NCI-H69 (cell line): ENCODE measurements around the gene GIMD1.
"Not testable (repeated sequence)": the region's sequence is repeated elsewhere in the genome, so short reads cannot be mapped to it uniquely, and the experiment has no call there.

ENCODE experiments used
- DNase-seq: peaks from one replicate; lab custom pipeline; 2025; lab: John Stamatoyannopoulos, UW

GIMD1 gene

GRCh38 chr4:106368678-106369077 is at the start of gene GIMD1:
GIMD1 (minus strand) TSS chr4:106368778; CDS start chr4:106367435, 1,343 bp downstream.
- DNase-seq: no peak

DNA sequence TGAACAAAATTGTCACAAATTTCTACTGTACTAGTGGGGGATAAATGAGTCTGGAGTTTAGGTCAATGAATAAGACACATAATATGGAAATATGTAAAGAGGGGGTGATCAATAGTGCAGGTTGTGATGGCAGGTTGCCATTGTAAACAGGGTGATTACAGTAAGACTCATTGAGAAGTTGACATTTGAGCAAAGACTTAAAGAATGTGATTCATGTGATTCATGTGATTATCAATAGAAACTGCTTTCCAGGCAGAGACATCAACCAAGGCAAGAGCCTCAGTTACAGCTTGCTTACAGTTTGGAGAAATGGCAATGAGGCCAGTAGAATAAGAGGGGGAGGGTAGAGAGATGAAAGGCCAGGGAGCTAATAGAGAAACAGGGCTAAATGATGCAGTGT is 45.8 kb upstream of the GIMD1 start:
- no peak for DNase-seq

- no peak for DNase-seq
Observed at GRCh38 chr4:106409901-106410889, 41.6 kb upstream of the GIMD1 start.

GRCh38 chr4:106408004-106408403 is 39.4 kb upstream of the GIMD1 start:
- not testable (repeated sequence) for DNase-seq

DNA sequence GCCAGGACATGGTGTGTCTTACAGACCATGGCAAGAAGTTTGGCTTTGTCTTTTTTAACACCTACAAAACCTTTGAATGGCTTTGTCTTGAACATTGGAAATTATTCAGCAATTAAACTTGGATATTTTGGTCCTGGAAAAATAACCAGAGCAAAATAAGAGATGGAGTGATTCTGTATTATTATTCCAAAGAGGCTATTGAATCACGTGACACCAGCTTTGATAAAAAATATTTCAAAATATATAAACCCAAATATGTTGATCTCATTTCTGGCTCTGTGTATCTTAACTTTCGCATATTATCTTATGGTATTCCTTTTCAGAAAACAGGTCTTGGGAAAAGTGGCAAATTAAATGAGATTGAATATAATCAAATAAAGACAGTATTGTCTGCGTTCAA is 32.6 kb upstream of the GIMD1 start:
- no peak for DNase-seq

DNA sequence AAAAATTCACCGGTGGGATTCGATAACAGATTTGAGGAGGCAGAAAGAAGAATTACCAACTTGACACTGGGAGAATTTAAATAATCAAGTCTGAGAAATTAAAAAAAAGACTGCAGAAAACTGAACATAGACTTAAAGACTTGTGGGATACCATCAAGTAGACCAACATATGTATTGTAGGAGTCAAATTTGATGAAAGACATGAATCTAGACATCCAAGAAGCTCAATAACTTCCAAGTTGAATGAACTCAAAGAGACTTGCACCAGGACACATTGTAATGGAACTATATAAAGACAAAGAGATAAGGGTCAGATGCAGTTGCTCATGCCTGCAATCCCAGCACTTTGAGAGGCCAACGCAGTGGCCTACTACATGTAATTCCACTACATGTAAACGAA is 30.3 kb upstream of the GIMD1 start:
- DNase-seq: not testable (repeated sequence)

DNA sequence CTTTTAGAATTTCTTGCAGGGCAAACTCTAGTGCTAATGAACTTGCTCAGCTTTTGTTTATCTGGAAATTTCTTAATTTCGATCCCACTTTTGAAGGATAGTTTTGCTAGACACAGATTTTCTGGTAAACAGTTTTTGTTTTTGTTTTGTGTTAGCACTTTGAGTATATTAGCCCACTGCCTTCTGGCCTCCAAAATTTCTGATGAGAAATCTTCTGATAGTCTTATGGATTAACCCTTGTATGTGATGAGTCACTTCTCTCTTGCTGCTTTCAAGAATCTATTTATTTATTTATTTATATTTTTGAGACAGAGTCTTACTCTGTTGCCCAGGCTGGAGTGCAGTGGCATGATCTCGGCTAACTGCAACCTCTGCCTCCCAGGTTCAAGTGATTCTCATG is 27.0 kb upstream of the GIMD1 start:
- no peak for DNase-seq

DNA sequence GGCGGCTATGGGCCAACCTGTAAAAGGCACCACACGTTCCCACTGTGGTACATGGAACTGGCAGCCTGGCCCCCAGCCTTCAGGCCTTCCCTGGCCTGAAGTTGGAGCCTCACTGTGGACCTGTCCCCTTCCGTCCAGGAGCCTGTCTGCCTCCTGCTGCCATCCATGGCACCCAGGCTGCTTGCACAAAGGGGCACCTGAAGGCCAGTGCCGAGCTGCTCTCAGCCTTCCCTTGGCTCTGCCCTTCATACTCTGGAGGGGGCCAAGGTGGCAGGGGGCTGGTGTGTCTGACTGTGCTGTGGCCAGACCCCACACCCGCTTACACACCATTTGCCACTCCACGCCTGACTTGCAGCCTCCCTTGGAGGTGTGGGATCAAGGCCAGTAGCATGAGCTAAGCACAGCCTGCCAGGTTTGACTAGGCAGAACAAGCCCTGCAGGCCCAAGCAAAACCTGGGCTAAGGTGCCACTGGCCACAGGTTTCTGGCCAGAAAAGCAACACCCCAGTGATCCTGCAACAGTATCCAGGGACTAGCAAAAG is 17.3 kb upstream of the GIMD1 start:
- DNase-seq: no peak

GRCh38 chr4:106384878-106385277 is 16.3 kb upstream of the GIMD1 start:
- DNase-seq: no peak

- no peak for DNase-seq
Observed at GRCh38 chr4:106380179-106380578, 11.6 kb upstream of the GIMD1 start.

GRCh38 chr4:106373026-106373425 is 4.4 kb upstream of the GIMD1 start:
- DNase-seq: no peak

DNA sequence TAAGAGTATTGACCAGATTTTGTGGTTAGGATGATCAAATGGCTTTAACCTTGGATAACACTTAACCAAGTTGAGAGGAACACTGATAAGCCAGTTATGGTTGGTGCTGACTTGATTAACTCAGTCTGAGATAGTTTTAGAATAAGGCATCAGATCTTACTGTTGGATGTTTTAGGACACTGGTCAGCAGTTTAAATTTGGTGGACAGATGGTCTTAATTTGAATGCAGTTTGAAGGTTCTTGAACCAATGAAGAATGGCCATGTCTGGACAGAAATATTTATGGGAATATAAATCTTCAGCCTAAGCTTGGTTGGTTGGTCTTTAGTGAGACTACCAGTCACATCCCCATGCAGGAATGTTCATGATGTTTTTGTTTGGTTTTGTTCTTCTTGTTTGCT is 2.6 kb upstream of the GIMD1 start:
- no peak for DNase-seq

DNA sequence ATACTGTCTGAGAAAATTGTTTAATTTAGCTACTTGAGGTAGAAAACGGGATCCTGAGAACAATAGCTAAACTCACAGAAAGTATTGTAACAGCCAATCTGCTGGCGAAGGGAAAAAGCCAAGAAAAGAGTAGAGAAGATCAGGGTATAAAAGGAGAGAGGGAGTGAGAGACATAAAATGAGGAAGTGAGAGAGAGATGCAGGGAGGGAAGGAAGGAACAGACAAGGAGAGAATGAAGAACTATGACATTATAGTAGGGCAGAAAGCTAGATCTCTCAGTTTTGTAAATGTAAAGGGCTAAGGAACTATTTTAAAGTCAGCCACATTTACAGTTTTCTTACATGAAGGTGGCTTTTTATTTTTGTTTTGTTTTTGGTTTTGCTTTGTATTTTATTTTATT is 1.6 kb upstream of the GIMD1 start:
- no peak for DNase-seq

DNA sequence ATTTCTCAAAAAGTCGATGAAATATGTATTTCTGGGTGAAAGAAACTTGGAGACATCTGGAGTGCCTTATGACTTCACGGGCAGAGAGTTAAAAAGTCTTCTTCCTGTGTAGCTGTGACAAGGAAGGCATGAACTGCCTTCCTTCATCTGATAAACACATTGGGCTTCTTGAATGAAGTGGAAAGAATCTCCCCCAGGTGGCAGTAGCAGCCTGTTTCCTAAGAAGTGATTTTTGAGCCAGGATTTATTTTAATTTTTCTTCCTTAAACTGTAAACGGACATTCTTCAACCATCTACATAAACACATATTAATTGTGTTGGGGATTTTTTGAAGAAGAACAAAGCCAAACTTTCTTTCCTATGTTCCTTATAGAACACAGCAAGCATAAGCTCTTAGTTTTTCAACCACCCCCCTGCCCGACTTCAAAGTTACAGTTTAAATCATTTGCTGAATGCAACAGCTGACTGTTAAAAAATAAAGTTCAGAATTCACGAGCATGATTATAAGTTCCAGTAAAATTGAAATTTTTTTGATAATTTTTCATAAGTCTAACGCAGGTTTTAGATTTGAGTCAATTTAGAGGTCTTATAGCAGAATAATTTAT is 980 bp upstream of the GIMD1 start:
- peak; percentile 49 for DNase-seq

- no peak for DNase-seq
Observed at GRCh38 chr4:106367072-106367471, 1.5 kb downstream of the GIMD1 start.

- no peak for DNase-seq
Observed at GRCh38 chr4:106366026-106366425, 2.6 kb downstream of the GIMD1 start.

GRCh38 chr4:106365613-106366012 is 3.0 kb downstream of the GIMD1 start:
- DNase-seq: no peak

DNA sequence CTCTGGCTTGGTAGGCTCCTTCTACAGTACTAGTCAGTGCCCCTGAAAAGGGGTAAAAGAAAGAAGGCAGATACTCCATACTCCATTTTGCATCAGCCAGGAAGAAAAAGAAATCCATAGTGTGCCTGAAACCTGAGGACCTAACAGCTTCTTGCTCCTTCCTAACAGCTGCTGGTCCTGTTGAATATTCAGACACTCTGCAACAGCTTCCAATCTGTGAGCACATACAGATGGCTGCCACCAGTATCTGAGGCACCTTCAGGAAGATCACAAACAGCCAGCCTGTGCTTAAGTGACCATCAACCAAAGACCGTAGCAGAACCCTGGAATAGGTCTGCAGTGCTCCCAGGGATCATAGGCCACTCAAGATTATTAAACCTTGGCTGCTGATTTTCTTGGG is 4.3 kb downstream of the GIMD1 start:
- DNase-seq: no peak

- DNase-seq: no peak
Observed at GRCh38 chr4:106362086-106362825, 6.3 kb downstream of the GIMD1 start.

DNA sequence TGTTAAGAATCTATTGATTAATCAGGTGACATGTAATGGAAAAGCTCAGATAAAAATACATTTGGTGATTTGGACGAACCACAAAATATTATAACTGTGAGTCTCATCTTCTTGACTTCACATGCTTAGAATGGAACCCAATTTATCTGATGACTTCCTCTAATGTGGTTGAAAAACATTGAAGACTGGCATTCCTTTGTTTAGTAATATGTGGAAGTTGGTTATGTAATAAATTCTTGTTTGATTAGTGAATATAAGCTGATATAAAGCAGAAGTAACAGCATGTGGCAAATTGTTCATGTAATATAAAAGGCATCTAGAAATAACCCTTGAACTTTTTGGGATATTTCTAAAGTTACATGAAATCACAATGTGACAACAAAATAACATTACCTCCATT is 9.7 kb downstream of the GIMD1 start:
- DNase-seq: no peak

GRCh38 chr4:106355193-106355592 is 13.4 kb downstream of the GIMD1 start:
- DNase-seq: peak; percentile 1

DNA sequence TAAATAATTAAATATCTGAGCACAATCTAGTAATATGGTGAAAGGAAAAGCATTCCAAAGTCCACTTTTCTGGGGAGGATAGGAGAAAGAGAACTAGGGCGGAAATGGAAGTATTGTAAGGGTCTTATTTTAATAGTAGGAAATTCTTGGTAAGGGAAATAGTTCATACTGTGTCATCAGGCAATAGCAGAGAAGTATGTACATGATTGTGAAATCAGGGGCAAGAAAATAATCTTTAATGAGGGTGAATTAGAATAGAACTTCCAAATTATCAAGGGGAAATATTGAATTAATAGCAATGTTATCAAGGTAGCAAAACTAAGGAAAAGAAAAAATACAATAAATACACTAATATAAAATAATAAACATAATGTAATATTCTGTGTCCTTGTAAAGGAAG is 14.8 kb downstream of the GIMD1 start:
- DNase-seq: no peak
